Measurements from ENCODE around the gene RCC1. TPM values are rescaled to one million over a fixed set of nuclear protein-coding genes. Genes with fewer than 3 reads are reported as not detected.

Gene RCC1
- total RNA-seq, 6 experiments from 2014 or later = 30.9 to 45.4 (median 38.4) TPM

- Mint-ChIP-seq H3K4me1 (ENCODE audit: low read depth) (peaks cover 21% of the 10 kb centered on the region), H3K27me3 (ENCODE audit: insufficient read depth) (no peaks in the 10 kb centered on the region; the same call in 1 of the 2 replicates), H3K36me3 (ENCODE audit: low read depth) (peaks cover 12% of the 10 kb centered on the region), H3K4me3 (no peak overlapping the region), H3K9me3 (no peaks in the 10 kb centered on the region), H3K27ac (peak overlapping the region; percentile 40; the same call in 1 of the 2 replicates)
- peak; percentile 11 for DNase-seq
- no peak for TF ChIP-seq CTCF (IDR thresholded peaks at IDR 0.05)
These were observed 21.0 kb downstream of the RCC1 start for GRCh38 chr1:28526886-28527285.

GRCh38 chr1:28530456-28530855 lies 24.6 kb downstream of the RCC1 start:
- no peaks in the 10 kb centered on the region for H3K27me3 Mint-ChIP-seq (ENCODE audit: insufficient read depth)
- no peak for TF ChIP-seq CTCF (IDR thresholded peaks at IDR 0.05)
- H3K36me3 Mint-ChIP-seq (ENCODE audit: low read depth) = peaks cover 20% of the 10 kb centered on the region
- H3K4me1 Mint-ChIP-seq (ENCODE audit: low read depth) = peaks cover 18% of the 10 kb centered on the region
- no peak overlapping the region for H3K4me3 Mint-ChIP-seq
- H3K9me3 Mint-ChIP-seq = no peaks in the 10 kb centered on the region
- no peak for DNase-seq
- H3K27ac Mint-ChIP-seq = no peak overlapping the region

- Mint-ChIP-seq H3K27me3 (ENCODE audit: insufficient read depth) (no peaks in the 10 kb centered on the region), H3K9me3 (no peaks in the 10 kb centered on the region), H3K36me3 (ENCODE audit: low read depth) (peaks cover 26% of the 10 kb centered on the region), H3K27ac (no peak overlapping the region), H3K4me3 (no peak overlapping the region), H3K4me1 (ENCODE audit: low read depth) (no peaks in the 10 kb centered on the region)
- TF ChIP-seq CTCF (IDR thresholded peaks at IDR 0.05) = no peak
- no peak for DNase-seq
These were observed 28.8 kb downstream of the RCC1 start for GRCh38 chr1:28534671-28535070.

- Mint-ChIP-seq H3K36me3 (ENCODE audit: low read depth) (peaks cover 26% of the 10 kb centered on the region), H3K4me3 (no peak overlapping the region), H3K9me3 (no peaks in the 10 kb centered on the region), H3K4me1 (ENCODE audit: low read depth) (no peaks in the 10 kb centered on the region), H3K27me3 (ENCODE audit: insufficient read depth) (no peaks in the 10 kb centered on the region), H3K27ac (no peak overlapping the region)
- no peak for DNase-seq
- TF ChIP-seq CTCF (IDR thresholded peaks at IDR 0.05) = no peak
These were observed 29.3 kb downstream of the RCC1 start for GRCh38 chr1:28535180-28535579.

- no peaks in the 10 kb centered on the region for H3K9me3 Mint-ChIP-seq
- no peak for DNase-seq
- H3K27me3 Mint-ChIP-seq (ENCODE audit: insufficient read depth) = no peaks in the 10 kb centered on the region; the same call in 1 of the 2 replicates
- no peak overlapping the region for H3K27ac Mint-ChIP-seq
- H3K4me3 Mint-ChIP-seq = no peak overlapping the region
- TF ChIP-seq CTCF (IDR thresholded peaks at IDR 0.05) = no peak
- H3K4me1 Mint-ChIP-seq (ENCODE audit: low read depth) = no peaks in the 10 kb centered on the region
- H3K36me3 Mint-ChIP-seq (ENCODE audit: low read depth) = peaks cover 11% of the 10 kb centered on the region
These were observed 31.8 kb downstream of the RCC1 start for GRCh38 chr1:28537457-28538199.
